ENCODE results near the gene HYAL1.

The HYAL1 gene

GRCh38 chr3:50299638-50299928 is 3.8 kb downstream of the HYAL1 start:
- peaks cover 5% of the 10 kb centered on the region for H3K79me2 ChIP-seq (ENCODE audit: control insufficient read depth, insufficient read depth, low read length, unreplicated experiment)
- H3K4me1 ChIP-seq (ENCODE audit: control insufficient read depth, insufficient read depth, low read length, unreplicated experiment): peaks cover 20% of the 10 kb centered on the region
- H3K27ac ChIP-seq (ENCODE audit: low read depth, low read length): peak overlapping the region; percentile 82
- H3K4me3 ChIP-seq (ENCODE audit: low read depth, low read length): peak overlapping the region; percentile 76
- H3K27me3 ChIP-seq (ENCODE audit: insufficient read depth, low read length): no peaks in the 10 kb centered on the region
- H2AFZ ChIP-seq (ENCODE audit: low read length, unreplicated experiment): peak overlapping the region; percentile 40
- H3K36me3 ChIP-seq (ENCODE audit: insufficient read depth, low read length): no peaks in the 10 kb centered on the region

- Histone ChIP-seq H3K27me3 (ENCODE audit: insufficient read depth, low read length) (no peaks in the 10 kb centered on the region), H3K4me1 (ENCODE audit: control insufficient read depth, insufficient read depth, low read length, unreplicated experiment) (peaks cover 20% of the 10 kb centered on the region), H3K27ac (ENCODE audit: low read depth, low read length) (peak within 1 kb of the TSS; percentile 82), H3K36me3 (ENCODE audit: insufficient read depth, low read length) (no peaks in the 10 kb centered on the region), H3K79me2 (ENCODE audit: control insufficient read depth, insufficient read depth, low read length, unreplicated experiment) (peaks cover 5% of the 10 kb centered on the region), H3K4me3 (ENCODE audit: low read depth, low read length) (peak within 1 kb of the TSS; percentile 90), H2AFZ (ENCODE audit: low read length, unreplicated experiment) (peak within 1 kb of the TSS; percentile 83)
These were observed 4.3 kb downstream of the HYAL1 start, which contains the start of the genes HYAL3 and NAA80 for GRCh38 chr3:50298836-50299637. Gene HYAL3, minus strand, starts transcription at chr3:50299405. Its CDS starts 3,803 bp downstream, at chr3:50295602. Gene NAA80, minus strand, starts transcription at chr3:50299405. Its CDS starts 1,942 bp downstream, at chr3:50297463.

- peaks cover 5% of the 10 kb centered on the region for H3K79me2 ChIP-seq (ENCODE audit: control insufficient read depth, insufficient read depth, low read length, unreplicated experiment)
- peak overlapping the region; percentile 90 for H3K4me3 ChIP-seq (ENCODE audit: low read depth, low read length)
- no peak overlapping the region for H2AFZ ChIP-seq (ENCODE audit: low read length, unreplicated experiment)
- no peaks in the 10 kb centered on the region for H3K27me3 ChIP-seq (ENCODE audit: insufficient read depth, low read length)
- no peaks in the 10 kb centered on the region for H3K36me3 ChIP-seq (ENCODE audit: insufficient read depth, low read length)
- H3K4me1 ChIP-seq (ENCODE audit: control insufficient read depth, insufficient read depth, low read length, unreplicated experiment): peaks cover 15% of the 10 kb centered on the region
- H3K27ac ChIP-seq (ENCODE audit: low read depth, low read length): no peak overlapping the region
These were observed 5.3 kb downstream of the HYAL1 start for GRCh38 chr3:50297896-50298725.

DNA sequence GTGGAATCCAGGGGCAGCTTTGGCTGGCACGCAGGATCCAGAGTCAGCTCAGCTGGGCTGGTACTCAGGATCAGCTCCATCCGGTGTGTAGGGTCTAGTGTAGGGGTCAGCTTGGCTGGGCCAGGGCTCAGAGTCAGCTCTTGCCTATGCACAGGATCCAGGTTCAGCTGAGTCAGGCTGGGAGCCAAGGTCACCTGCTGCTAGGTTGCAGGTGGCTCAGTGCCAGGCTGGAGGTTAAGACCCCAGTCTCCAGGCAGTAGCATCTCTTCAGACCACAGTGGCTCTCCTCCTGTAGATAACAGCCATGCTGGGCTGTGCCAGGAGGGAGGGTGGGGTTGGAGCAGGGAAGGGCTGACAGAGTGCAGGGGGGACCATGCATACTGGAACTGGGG is 6.0 kb downstream of the HYAL1 start:
- no peaks in the 10 kb centered on the region for H3K36me3 ChIP-seq (ENCODE audit: insufficient read depth, low read length)
- no peak overlapping the region for H2AFZ ChIP-seq (ENCODE audit: low read length, unreplicated experiment)
- H3K27me3 ChIP-seq (ENCODE audit: insufficient read depth, low read length): no peaks in the 10 kb centered on the region
- no peak overlapping the region for H3K27ac ChIP-seq (ENCODE audit: low read depth, low read length)
- peaks cover 3% of the 10 kb centered on the region for H3K79me2 ChIP-seq (ENCODE audit: control insufficient read depth, insufficient read depth, low read length, unreplicated experiment)
- H3K4me1 ChIP-seq (ENCODE audit: control insufficient read depth, insufficient read depth, low read length, unreplicated experiment): peaks cover 20% of the 10 kb centered on the region
- H3K4me3 ChIP-seq (ENCODE audit: low read depth, low read length): no peak overlapping the region; the same call in 1 of the 2 replicates

GRCh38 chr3:50296721-50297383 is 6.5 kb downstream of the HYAL1 start:
- H3K36me3 ChIP-seq (ENCODE audit: insufficient read depth, low read length): no peaks in the 10 kb centered on the region
- H3K4me3 ChIP-seq (ENCODE audit: low read depth, low read length): no peak overlapping the region; the same call in 1 of the 2 replicates
- no peak overlapping the region for H2AFZ ChIP-seq (ENCODE audit: low read length, unreplicated experiment)
- H3K4me1 ChIP-seq (ENCODE audit: control insufficient read depth, insufficient read depth, low read length, unreplicated experiment): peaks cover 20% of the 10 kb centered on the region
- no peaks in the 10 kb centered on the region for H3K27me3 ChIP-seq (ENCODE audit: insufficient read depth, low read length)
- H3K27ac ChIP-seq (ENCODE audit: low read depth, low read length): no peak overlapping the region
- H3K79me2 ChIP-seq (ENCODE audit: control insufficient read depth, insufficient read depth, low read length, unreplicated experiment): peaks cover 6% of the 10 kb centered on the region

DNA sequence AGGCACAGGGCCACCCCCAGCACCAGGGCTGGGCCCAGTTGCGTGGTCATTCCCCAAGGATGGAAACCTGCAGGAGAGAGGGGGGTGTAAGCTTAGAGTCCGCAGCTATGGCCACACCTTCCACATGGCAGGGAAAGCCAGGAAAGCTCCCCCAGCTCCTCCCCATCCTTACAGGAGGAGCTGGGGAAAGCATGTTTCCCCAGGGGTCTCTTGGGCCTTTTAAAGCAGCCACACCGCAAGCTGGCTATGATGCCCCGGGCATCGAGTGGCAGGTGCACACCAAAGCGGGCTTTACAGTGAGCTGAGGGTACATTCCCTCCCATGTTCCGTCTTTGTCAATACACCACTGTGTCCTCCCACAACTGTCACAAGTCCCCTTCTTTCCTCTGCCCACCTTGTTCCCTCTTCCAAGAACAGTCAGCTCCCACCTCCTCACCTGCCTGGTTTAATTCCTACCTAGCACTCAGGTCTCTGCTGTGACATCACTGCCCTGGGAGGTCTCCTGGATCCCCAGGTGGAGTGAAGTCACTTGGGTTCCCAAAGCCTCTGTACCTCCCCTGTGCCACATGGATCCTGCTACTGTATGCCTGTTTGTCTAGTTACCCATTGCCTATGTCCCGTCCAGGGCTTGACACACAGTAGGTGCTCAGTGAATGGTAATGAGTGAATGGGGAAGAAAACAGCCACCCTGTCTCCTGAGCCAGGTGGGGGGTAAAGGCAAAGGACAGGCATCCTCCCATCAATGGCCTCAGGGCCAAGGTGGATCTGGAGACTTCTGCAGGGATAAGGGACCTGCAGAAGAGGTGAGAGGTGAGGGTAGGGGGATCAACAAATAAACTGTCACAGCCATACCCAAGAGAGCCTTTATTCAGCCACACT is 7.6 kb downstream of the HYAL1 start:
- peaks cover 17% of the 10 kb centered on the region for H3K79me2 ChIP-seq (ENCODE audit: control insufficient read depth, insufficient read depth, low read length, unreplicated experiment)
- no peak overlapping the region for H3K27ac ChIP-seq (ENCODE audit: low read depth, low read length)
- H3K27me3 ChIP-seq (ENCODE audit: insufficient read depth, low read length): no peaks in the 10 kb centered on the region
- no peak overlapping the region for H3K4me3 ChIP-seq (ENCODE audit: low read depth, low read length)
- peaks cover 20% of the 10 kb centered on the region for H3K4me1 ChIP-seq (ENCODE audit: control insufficient read depth, insufficient read depth, low read length, unreplicated experiment)
- no peaks in the 10 kb centered on the region for H3K36me3 ChIP-seq (ENCODE audit: insufficient read depth, low read length)
- no peak overlapping the region for H2AFZ ChIP-seq (ENCODE audit: low read length, unreplicated experiment)

GRCh38 chr3:50294492-50295403 is 8.6 kb downstream of the HYAL1 start:
- no peak overlapping the region for H3K27ac ChIP-seq (ENCODE audit: low read depth, low read length)
- peaks cover 11% of the 10 kb centered on the region for H3K4me1 ChIP-seq (ENCODE audit: control insufficient read depth, insufficient read depth, low read length, unreplicated experiment)
- no peaks in the 10 kb centered on the region for H3K27me3 ChIP-seq (ENCODE audit: insufficient read depth, low read length)
- no peak overlapping the region for H3K4me3 ChIP-seq (ENCODE audit: low read depth, low read length)
- H3K36me3 ChIP-seq (ENCODE audit: insufficient read depth, low read length): no peaks in the 10 kb centered on the region; the same call in 1 of the 2 replicates
- peaks cover 27% of the 10 kb centered on the region for H3K79me2 ChIP-seq (ENCODE audit: control insufficient read depth, insufficient read depth, low read length, unreplicated experiment)
- H2AFZ ChIP-seq (ENCODE audit: low read length, unreplicated experiment): no peak overlapping the region

DNA sequence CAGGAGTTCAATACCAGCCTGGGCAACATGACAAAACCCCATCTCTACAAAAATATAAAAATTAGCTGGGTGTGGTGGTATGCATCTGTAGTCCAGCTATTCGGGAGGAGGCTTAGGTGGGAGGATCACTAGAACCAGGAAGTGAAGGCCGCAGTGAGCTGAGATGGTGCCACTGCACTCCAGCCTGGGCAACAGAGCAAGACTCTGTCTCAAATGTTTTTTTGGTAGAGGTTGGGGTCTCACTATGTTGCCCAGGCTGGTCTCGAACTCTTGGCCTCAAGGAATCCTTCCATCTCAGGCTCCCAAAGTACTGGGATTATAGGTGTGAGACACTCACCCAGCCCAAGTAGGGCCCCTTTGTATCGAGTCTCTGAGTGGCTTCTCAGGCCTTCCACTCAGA is 9.3 kb downstream of the HYAL1 start:
- Histone ChIP-seq H3K79me2 (ENCODE audit: control insufficient read depth, insufficient read depth, low read length, unreplicated experiment) (peaks cover 32% of the 10 kb centered on the region), H3K4me1 (ENCODE audit: control insufficient read depth, insufficient read depth, low read length, unreplicated experiment) (peaks cover 10% of the 10 kb centered on the region), H3K27ac (ENCODE audit: low read depth, low read length) (no peak overlapping the region), H3K4me3 (ENCODE audit: low read depth, low read length) (no peak overlapping the region), H2AFZ (ENCODE audit: low read length, unreplicated experiment) (no peak overlapping the region), H3K27me3 (ENCODE audit: insufficient read depth, low read length) (no peaks in the 10 kb centered on the region), H3K36me3 (ENCODE audit: insufficient read depth, low read length) (no peaks in the 10 kb centered on the region; the same call in 1 of the 2 replicates)

DNA sequence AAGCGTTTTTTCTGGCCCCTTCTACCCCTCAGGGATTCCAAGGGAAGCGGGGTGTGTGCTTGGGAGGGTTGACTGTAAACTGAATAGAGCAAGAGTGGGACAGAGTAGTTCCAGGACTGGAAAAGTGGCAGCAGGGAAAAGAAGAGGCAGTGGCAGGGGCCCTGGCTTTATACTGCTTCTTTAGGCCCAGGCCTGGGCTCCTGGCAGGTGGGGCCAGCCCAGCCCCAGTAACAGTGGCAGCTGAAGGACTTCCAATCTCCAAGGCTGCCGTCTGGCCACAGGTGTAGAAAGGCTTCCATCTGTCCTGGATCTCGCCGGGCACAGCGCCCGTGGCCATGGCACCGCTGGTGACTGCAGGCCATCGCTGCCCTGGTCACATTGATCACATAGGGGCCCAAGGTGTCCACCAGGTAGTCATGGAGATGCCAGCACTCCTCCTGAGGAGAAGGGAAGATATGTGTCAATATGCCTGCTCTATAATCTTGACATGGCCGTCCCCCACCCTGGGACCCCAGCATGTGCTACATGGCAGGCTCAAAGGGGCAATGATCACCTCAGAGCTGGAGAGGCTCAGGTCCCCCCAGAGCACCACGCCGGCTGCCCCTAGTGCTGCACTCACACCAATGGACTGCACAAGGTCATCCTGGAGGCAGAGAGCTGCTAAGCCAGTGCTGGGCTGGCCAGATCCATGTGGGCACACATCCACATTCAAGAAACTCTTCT is 10.1 kb downstream of the HYAL1 start:
- Histone ChIP-seq H3K4me1 (ENCODE audit: control insufficient read depth, insufficient read depth, low read length, unreplicated experiment) (peaks cover 9% of the 10 kb centered on the region), H3K36me3 (ENCODE audit: insufficient read depth, low read length) (no peaks in the 10 kb centered on the region; the same call in 1 of the 2 replicates), H3K27ac (ENCODE audit: low read depth, low read length) (peak overlapping the region; percentile 12; the same call in 1 of the 2 replicates), H3K4me3 (ENCODE audit: low read depth, low read length) (peak overlapping the region; percentile 96; the same call in 1 of the 2 replicates), H2AFZ (ENCODE audit: low read length, unreplicated experiment) (peak overlapping the region; percentile 7), H3K79me2 (ENCODE audit: control insufficient read depth, insufficient read depth, low read length, unreplicated experiment) (peaks cover 29% of the 10 kb centered on the region), H3K27me3 (ENCODE audit: insufficient read depth, low read length) (no peaks in the 10 kb centered on the region)
